Measurements from ENCODE around the gene ZNF197. TPM values are rescaled to one million over a fixed set of nuclear protein-coding genes. Genes with fewer than 3 reads are reported as not detected.

ZNF197 gene
- total RNA-seq, 1 donor from 2014 or later, result 32.4 TPM

- Mint-ChIP-seq H3K9me3 (peaks cover 5% of the 10 kb centered on the region), H3K4me1 (peaks cover 20% of the 10 kb centered on the region), H3K27ac (no peak overlapping the region), H3K27me3 (ENCODE audit: low read depth) (no peaks in the 10 kb centered on the region), H3K36me3 (peaks cover 44% of the 10 kb centered on the region), H3K4me3 (peak overlapping the region; percentile 44)
- TF ChIP-seq, protein P1, sequence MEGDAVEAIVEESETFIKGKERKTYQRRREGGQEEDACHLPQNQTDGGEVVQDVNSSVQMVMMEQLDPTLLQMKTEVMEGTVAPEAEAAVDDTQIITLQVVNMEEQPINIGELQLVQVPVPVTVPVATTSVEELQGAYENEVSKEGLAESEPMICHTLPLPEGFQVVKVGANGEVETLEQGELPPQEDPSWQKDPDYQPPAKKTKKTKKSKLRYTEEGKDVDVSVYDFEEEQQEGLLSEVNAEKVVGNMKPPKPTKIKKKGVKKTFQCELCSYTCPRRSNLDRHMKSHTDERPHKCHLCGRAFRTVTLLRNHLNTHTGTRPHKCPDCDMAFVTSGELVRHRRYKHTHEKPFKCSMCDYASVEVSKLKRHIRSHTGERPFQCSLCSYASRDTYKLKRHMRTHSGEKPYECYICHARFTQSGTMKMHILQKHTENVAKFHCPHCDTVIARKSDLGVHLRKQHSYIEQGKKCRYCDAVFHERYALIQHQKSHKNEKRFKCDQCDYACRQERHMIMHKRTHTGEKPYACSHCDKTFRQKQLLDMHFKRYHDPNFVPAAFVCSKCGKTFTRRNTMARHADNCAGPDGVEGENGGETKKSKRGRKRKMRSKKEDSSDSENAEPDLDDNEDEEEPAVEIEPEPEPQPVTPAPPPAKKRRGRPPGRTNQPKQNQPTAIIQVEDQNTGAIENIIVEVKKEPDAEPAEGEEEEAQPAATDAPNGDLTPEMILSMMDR (IDR thresholded peaks at IDR 0.05; ENCODE audit: unreplicated experiment), result no peak
- DNase-seq (ENCODE audit: low spot score in 2 of 2, unreplicated experiment in 2 of 2), result no peak
Measured at GRCh38 chr3:44649709-44650108, 24.9 kb downstream of the ZNF197 start.

DNA sequence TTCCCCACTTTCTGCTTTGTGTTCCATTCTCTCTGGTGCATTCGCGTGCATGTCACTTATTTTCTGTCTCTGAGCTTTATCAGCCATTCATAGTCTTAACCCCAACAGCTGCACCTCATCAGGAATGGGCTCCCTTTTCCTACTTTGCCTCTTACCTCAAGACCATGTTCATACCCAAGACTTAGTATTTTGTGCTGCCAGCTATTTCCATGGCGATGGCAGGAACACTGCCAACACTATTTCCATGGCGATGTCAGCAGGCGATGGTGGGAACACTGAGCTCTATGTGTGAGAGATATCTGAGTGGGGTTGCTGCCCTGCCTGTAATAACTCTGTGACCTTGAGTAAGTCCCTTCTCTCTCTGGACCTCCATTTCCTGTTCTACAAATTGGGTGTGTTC lies 29.2 kb downstream of the ZNF197 start:
- Mint-ChIP-seq H3K4me3 (no peak overlapping the region), H3K9me3 (peaks cover 13% of the 10 kb centered on the region), H3K36me3 (peaks cover 68% of the 10 kb centered on the region), H3K27ac (no peak overlapping the region), H3K27me3 (ENCODE audit: low read depth) (no peaks in the 10 kb centered on the region), H3K4me1 (peaks cover 12% of the 10 kb centered on the region)
- TF ChIP-seq, protein P1 (IDR thresholded peaks at IDR 0.05; ENCODE audit: unreplicated experiment), result no peak
- DNase-seq (ENCODE audit: low spot score in 2 of 2, unreplicated experiment in 2 of 2), result no peak

DNA sequence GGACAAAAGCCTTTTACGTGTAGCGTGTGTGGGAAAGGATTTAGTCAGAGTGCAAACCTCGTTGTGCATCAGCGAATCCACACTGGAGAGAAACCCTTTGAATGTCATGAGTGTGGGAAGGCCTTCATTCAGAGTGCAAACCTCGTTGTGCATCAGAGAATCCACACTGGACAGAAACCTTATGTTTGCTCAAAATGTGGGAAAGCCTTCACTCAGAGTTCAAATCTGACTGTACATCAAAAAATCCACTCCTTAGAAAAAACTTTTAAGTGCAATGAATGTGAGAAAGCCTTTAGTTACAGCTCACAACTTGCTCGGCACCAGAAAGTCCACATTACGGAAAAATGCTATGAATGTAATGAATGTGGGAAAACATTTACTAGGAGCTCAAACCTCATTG lies 34.2 kb downstream of the ZNF197 start:
- TF ChIP-seq, protein P1 (IDR thresholded peaks at IDR 0.05; ENCODE audit: unreplicated experiment), result no peak
- H3K4me1 Mint-ChIP-seq, result no peaks in the 10 kb centered on the region
- H3K9me3 Mint-ChIP-seq, result peaks cover 31% of the 10 kb centered on the region
- no peaks in the 10 kb centered on the region for H3K27me3 Mint-ChIP-seq (ENCODE audit: low read depth)
- no peak overlapping the region for H3K4me3 Mint-ChIP-seq
- DNase-seq (ENCODE audit: low spot score in 2 of 2, unreplicated experiment in 2 of 2), result no peak
- peaks cover 66% of the 10 kb centered on the region for H3K36me3 Mint-ChIP-seq
- H3K27ac Mint-ChIP-seq, result no peak overlapping the region

- Mint-ChIP-seq H3K27me3 (ENCODE audit: low read depth) (no peaks in the 10 kb centered on the region), H3K9me3 (peaks cover 31% of the 10 kb centered on the region), H3K27ac (no peak overlapping the region), H3K36me3 (peaks cover 62% of the 10 kb centered on the region), H3K4me3 (no peak overlapping the region), H3K4me1 (no peaks in the 10 kb centered on the region)
- DNase-seq (ENCODE audit: low spot score in 2 of 2, unreplicated experiment in 2 of 2), result no peak
- TF ChIP-seq, protein P1 (IDR thresholded peaks at IDR 0.05; ENCODE audit: unreplicated experiment), result no peak
Measured at GRCh38 chr3:44659434-44659833, 34.6 kb downstream of the ZNF197 start.

DNA sequence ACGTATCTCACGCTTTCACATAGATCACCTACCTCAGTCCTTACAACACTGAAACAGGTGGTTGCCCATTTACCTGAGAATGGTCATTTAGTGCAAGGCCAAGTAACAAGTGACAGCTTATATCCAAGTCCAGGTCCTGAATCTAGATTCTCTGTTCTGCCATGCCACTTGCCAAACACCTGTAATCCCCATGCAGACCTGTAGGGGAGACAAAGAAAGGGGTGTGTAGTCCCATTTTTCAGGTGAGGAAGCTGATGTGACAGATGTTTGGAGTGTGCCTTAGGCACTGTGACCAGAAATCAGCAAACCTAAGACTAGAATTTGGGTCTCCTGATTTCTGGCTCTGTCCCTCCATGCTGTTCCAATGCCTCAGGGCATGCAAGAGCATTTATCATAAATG lies 36.4 kb downstream of the ZNF197 start:
- no peak for DNase-seq (ENCODE audit: low spot score in 2 of 2, unreplicated experiment in 2 of 2)
- H3K9me3 Mint-ChIP-seq, result peaks cover 42% of the 10 kb centered on the region
- TF ChIP-seq, protein P1 (IDR thresholded peaks at IDR 0.05; ENCODE audit: unreplicated experiment), result no peak
- peaks cover 62% of the 10 kb centered on the region for H3K36me3 Mint-ChIP-seq
- no peak overlapping the region for H3K27ac Mint-ChIP-seq
- no peaks in the 10 kb centered on the region for H3K4me1 Mint-ChIP-seq
- no peak overlapping the region for H3K4me3 Mint-ChIP-seq
- no peaks in the 10 kb centered on the region for H3K27me3 Mint-ChIP-seq (ENCODE audit: low read depth)

DNA sequence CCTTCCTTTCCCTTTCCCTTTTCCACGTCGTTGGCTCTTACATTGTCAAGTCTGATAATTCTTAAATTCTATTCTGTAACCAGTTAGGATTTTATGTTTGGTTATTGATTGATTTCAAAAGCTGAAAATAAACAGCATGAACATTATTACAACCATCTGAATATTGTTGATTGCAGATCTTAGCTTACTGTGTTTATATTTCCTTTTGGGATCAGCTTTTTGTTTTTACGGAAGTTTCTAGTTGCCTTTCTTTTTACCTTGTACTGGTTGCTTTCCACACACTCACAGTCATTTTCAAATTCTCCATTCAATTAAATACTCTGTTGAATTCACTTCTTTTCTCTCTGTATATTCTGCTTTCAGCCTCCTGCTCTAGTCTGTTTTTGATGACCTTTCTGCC lies 40.3 kb downstream of the ZNF197 start:
- H3K27ac Mint-ChIP-seq, result no peak overlapping the region

More for the DNA sequence above, 40.3 kb downstream of the ZNF197 start:
- Mint-ChIP-seq H3K4me3 (no peak overlapping the region), H3K36me3 (peaks cover 24% of the 10 kb centered on the region), H3K9me3 (peaks cover 17% of the 10 kb centered on the region), H3K27me3 (ENCODE audit: low read depth) (no peaks in the 10 kb centered on the region), H3K4me1 (no peaks in the 10 kb centered on the region)
- TF ChIP-seq, protein P1 (IDR thresholded peaks at IDR 0.05; ENCODE audit: unreplicated experiment), result no peak
- no peak for DNase-seq (ENCODE audit: low spot score in 2 of 2, unreplicated experiment in 2 of 2)

Measured in mesothelial cell of epicardium (in vitro differentiated cells).